Cardiac fibroblast (primary cell): Measurements from ENCODE around the gene ADAMTSL2.

Experiments used
- DNase-seq, 2 donors: peaks; one replicate each; pipeline versions ENCODE4 v3.0.0 to v3.0.0-alpha.2; 2010; ENCODE audit warnings: low read depth in 2 of 2
- H3K4me3 ChIP-seq, 2 donors: replicated peaks in 1 of 2; 1 replicate in 1 of 2; 2 replicates in 1 of 2; pipeline ENCODE4 v1.5.1; 2011; ENCODE audit warnings: low read depth in 2 of 2, low read length in 2 of 2, mild to moderate bottlenecking in 2 of 2, moderate library complexity in 1 of 2
- TF ChIP-seq, protein P1 (sequence below): IDR thresholded peaks from one replicate; pipeline ENCODE4 v1.5.1; 2011; ENCODE audit warnings: low read depth, mild to moderate bottlenecking, low read length, inconsistent platforms

ADAMTSL2 gene

DNA sequence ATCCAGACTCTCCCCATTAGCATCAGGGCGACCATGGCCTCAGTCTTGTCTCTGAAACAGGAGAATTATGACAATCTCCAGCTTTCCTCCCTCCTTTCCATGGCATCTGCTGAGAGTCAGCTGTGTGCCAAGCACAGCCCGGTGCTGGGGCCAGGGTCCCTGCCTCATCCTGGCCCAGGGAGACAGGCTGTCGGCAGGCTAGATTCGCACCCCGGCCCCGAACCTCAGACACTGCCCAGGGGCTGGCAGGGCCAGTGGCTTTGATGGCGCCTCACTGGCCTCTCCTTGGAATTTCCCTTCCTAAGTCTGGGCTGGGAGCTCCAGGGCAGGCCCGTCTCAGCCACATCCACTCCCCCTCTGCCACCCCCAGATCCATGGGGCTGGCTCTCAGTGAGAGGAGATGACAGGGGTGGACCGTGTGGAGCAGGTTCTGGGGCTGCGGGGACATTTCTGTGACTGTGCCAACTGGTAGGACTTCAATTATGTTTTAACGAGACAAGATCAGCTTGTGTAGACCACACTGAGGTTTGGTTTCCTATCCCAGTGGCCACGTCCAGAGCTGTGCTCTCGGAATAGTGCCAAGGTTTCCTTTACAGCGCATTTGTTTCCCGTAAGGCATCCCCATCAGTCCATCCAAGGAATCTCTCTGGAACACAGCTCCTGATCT is 59.2 kb downstream of the ADAMTSL2 start:
- TF ChIP-seq, protein P1, sequence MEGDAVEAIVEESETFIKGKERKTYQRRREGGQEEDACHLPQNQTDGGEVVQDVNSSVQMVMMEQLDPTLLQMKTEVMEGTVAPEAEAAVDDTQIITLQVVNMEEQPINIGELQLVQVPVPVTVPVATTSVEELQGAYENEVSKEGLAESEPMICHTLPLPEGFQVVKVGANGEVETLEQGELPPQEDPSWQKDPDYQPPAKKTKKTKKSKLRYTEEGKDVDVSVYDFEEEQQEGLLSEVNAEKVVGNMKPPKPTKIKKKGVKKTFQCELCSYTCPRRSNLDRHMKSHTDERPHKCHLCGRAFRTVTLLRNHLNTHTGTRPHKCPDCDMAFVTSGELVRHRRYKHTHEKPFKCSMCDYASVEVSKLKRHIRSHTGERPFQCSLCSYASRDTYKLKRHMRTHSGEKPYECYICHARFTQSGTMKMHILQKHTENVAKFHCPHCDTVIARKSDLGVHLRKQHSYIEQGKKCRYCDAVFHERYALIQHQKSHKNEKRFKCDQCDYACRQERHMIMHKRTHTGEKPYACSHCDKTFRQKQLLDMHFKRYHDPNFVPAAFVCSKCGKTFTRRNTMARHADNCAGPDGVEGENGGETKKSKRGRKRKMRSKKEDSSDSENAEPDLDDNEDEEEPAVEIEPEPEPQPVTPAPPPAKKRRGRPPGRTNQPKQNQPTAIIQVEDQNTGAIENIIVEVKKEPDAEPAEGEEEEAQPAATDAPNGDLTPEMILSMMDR = no peak
- DNase-seq = no peak
- H3K4me3 ChIP-seq = no peak overlapping the region

DNA sequence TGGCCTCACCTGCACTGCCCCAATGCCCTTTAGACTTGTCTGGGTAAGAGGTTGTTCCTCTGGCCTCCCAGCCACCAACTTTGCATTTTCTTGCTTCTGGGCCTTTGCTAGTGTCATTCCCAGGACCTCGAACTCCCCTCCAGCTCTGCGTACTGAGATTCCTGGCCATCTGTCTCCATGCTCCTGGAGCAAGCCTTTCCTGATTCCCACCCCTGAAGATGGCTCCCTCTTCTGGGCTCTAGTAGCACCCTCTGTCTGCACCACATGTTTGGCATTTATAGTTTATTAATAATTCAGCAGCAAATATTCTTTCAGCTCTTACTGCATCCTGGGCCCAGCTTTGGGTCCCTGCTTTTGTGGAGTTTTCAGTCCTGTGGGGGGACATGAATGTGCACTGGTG is 59.8 kb downstream of the ADAMTSL2 start:
- no peak overlapping the region for H3K4me3 ChIP-seq
- no peak for DNase-seq
- TF ChIP-seq, protein P1 = no peak

DNA sequence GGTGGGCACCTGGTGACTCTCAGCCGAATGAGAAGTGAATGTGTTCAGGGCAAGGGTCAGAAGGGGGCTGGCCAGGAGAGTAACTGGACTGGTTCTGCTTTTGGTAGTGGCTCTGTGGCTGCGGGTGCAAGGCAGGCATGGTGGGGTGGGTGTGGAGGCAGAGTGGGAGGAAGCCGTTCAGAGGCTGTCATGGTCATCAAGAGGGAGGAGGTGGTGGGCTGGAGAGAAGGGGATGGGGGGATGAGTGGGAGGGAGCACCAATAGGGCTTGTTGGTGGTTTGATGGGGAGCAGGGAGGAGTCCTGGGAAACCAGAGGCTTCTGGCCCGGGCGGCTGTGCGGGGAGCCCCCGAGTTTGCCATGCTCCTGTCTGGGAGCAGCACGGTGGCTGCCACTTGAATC is 61.4 kb downstream of the ADAMTSL2 start:
- DNase-seq = no peak
- H3K4me3 ChIP-seq = no peak overlapping the region
- TF ChIP-seq, protein P1 = no peak

DNA sequence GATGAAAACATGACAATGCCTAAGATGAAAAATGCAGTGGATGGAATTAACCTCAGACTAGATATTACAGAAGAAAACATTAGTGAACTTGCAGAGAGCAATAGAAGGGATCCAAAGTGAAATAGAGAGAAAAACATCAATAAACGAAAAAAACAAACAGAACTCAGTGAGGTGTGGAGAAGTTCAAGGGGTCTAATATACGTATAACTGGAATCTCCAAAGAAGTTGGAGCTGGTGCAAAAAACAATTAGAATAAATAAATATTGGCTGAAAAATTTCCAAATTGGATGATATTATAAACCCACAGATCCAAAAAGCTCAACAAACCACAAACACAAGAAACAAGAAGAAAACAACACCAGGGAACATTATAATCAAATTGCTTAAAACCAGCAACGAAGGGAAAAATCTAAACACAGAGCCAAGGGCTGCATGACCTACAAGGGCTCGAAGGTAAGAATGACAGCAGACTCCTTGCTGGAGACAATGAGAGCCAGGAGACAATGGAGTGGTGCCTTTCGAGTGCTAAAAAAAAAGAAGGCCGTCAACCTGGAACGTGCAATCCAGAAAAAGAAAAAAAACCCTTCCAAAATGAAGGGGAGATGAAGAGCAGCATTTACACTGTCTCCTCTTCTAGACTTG is 62.9 kb downstream of the ADAMTSL2 start:
- H3K4me3 ChIP-seq = no peak overlapping the region
- TF ChIP-seq, protein P1 = no peak
- peak; percentile 24 to 32 for DNase-seq

DNA sequence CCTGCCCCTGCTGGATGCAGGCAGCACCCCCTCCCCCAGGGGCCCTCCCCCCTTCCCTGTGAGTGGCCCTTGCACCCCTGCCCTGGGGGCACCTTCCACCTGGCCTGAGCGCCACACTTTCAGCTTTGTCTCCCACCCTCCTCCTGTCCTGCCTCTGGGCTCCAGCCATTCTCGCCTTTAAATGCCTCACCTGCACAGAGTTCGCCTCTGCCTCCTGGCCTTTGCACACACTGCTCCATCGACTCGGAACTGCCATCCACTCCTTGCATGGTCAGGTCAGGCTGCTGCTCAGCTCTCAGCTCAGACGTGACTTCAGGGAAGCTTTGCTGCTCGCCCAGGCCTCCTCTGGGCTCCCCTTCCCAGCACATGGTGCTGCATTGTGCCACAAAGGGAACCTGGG is 64.5 kb downstream of the ADAMTSL2 start:
- no peak for DNase-seq
- TF ChIP-seq, protein P1 = no peak
- H3K4me3 ChIP-seq = no peak overlapping the region

DNA sequence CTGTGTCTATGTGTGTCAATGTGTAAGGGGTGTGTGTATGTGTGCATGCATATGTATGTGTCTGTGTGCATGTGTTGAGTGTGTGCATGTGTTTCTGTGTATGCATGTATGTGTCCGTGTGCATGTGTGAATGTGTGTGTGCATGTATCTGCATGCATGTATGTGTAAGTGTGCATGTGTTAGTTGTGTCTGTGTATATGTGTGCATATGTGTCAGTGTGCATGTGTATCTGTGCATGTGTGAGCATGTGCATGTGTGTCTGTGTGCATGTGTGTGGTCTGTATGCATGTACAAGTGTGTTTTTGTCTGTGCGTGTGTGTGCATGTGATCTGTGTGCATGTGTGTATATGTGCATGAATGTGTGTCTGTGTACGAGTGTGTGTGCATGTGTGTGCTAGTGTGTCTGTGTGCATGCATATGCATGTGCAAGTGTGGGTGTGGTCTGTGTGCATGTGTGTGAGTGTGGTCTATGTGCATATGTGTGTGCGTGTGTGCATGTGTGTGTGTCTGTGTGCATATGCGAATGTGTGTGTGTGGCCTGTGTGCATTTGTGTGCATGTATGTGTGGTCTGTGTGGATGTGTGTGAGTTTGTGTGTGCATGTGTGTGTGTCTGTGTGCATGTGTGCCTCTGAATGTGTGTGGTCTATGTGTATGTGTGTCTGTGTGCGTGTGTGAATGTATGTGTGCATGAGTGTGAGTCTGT is 65.1 kb downstream of the ADAMTSL2 start:
- no peak overlapping the region for H3K4me3 ChIP-seq
- TF ChIP-seq, protein P1 = no peak
- no peak for DNase-seq
